Liver (tissue), 9 donors: ENCODE measurements around the gene DMAC2L. TPM values are rescaled to one million over a fixed set of nuclear protein-coding genes. Genes with fewer than 3 reads are reported as not detected.

Source experiments
- DNase-seq: peaks from one replicate; pipeline ENCODE4 v3.0.0-alpha.2; 2017; ENCODE audit warnings: low spot score
- H3K27ac ChIP-seq, 2 donors: one replicate each; pipeline ENCODE4 v1.7.0; 2013; ENCODE audit warnings: inconsistent platforms in 2 of 2, low read length in 2 of 2, control low read depth in 1 of 2, low read depth in 1 of 2, mild to moderate bottlenecking in 1 of 2
- H3K27me3 ChIP-seq, 4 donors: one replicate each; pipeline versions ENCODE4 v1.6.1 to v1.7.0; 2013; ENCODE audit warnings: low read length in 3 of 4, inconsistent platforms in 1 of 4, mild to moderate bottlenecking in 1 of 4, moderate library complexity in 1 of 4; ENCODE audit not compliant: control insufficient read depth in 4 of 4, insufficient read depth in 4 of 4
- H3K36me3 ChIP-seq, 4 donors: one replicate each; pipeline versions ENCODE4 v1.6.1 to v1.7.0; 2013; ENCODE audit warnings: low read length in 3 of 4, mild to moderate bottlenecking in 3 of 4, low read depth in 1 of 4, moderate library complexity in 1 of 4; ENCODE audit not compliant: control insufficient read depth in 4 of 4, insufficient read depth in 3 of 4
- H3K4me1 ChIP-seq, 4 donors: one replicate each; pipeline versions ENCODE4 v1.6.1 to v1.7.0; 2013; ENCODE audit warnings: low read length in 3 of 4, mild to moderate bottlenecking in 3 of 4, moderate library complexity in 1 of 4; ENCODE audit not compliant: control insufficient read depth in 4 of 4, insufficient read depth in 4 of 4
- H3K4me3 ChIP-seq, 3 donors: one replicate each; pipeline versions ENCODE4 v1.6.1 to v1.7.0; 2013; ENCODE audit warnings: low read length in 3 of 3, control low read depth in 1 of 3, low read depth in 1 of 3, mild to moderate bottlenecking in 1 of 3
- H3K9ac ChIP-seq, 2 donors: one replicate each; pipeline ENCODE4 v1.7.0; 2013; ENCODE audit warnings: low read length in 2 of 2, mild to moderate bottlenecking in 2 of 2, moderate library complexity in 2 of 2, control low read depth in 1 of 2, low read depth in 1 of 2
- H3K9me3 ChIP-seq, 4 donors: one replicate each; pipeline versions ENCODE4 v1.6.1 to v1.7.0; 2013; ENCODE audit warnings: low read length in 3 of 4; ENCODE audit not compliant: control insufficient read depth in 4 of 4
- ATF3 ChIP-seq: IDR thresholded peaks from 2 replicates; pipeline ENCODE4 v1.6.1; 2016; ENCODE audit warnings: antibody characterized with exemption
- CTCF ChIP-seq: fragments of 150-350 bp; IDR thresholded peaks from 2 replicates; pipeline ENCODE4 v1.5.1; 2017; ENCODE audit warnings: improper control_type of control experiment, low read depth, low read length; ENCODE audit not compliant: missing input control
- EGR1 ChIP-seq, 2 donors: IDR thresholded peaks; 2 replicates each; pipeline ENCODE4 v1.6.1; 2016 to 2018; ENCODE audit warnings: antibody characterized with exemption in 2 of 2, low read depth in 2 of 2
- FOXA1 ChIP-seq: IDR thresholded peaks from 2 replicates; pipeline ENCODE4 v1.6.1; 2016; ENCODE audit warnings: antibody characterized with exemption
- GABPA ChIP-seq, 2 donors: IDR thresholded peaks in 1 of 2; conservative IDR thresholded peaks in 1 of 2; 2 replicates each; pipeline ENCODE4 v1.6.1; 2016; ENCODE audit warnings: antibody characterized with exemption in 2 of 2, mild to moderate bottlenecking in 1 of 2, moderate library complexity in 1 of 2
- HNF4G ChIP-seq: IDR thresholded peaks from 2 replicates; pipeline ENCODE4 v1.6.1; 2016; ENCODE audit warnings: antibody characterized with exemption
- JUND ChIP-seq, 2 donors: IDR thresholded peaks; 2 replicates each; pipeline ENCODE4 v1.6.1; 2016; ENCODE audit warnings: antibody characterized with exemption in 2 of 2
- MAX ChIP-seq: IDR thresholded peaks from 2 replicates; pipeline ENCODE4 v1.6.1; 2016; ENCODE audit warnings: antibody characterized with exemption
- NR2F2 ChIP-seq: IDR thresholded peaks from 2 replicates; pipeline ENCODE4 v1.6.1; 2016; ENCODE audit warnings: antibody characterized with exemption
- RAD21 ChIP-seq, 2 donors: IDR thresholded peaks; 2 replicates each; pipeline ENCODE4 v1.6.1; 2016; ENCODE audit warnings: antibody characterized with exemption in 2 of 2, mild to moderate bottlenecking in 2 of 2
- REST ChIP-seq: IDR thresholded peaks from 2 replicates; pipeline ENCODE4 v1.6.1; 2016; ENCODE audit warnings: antibody characterized with exemption, mild to moderate bottlenecking
- RXRA ChIP-seq, 2 donors: IDR thresholded peaks; 2 replicates each; pipeline ENCODE4 v1.6.1; 2017 to 2018; ENCODE audit warnings: antibody characterized with exemption in 2 of 2, mild to moderate bottlenecking in 1 of 2
- SP1 ChIP-seq: IDR thresholded peaks from 2 replicates; pipeline ENCODE4 v1.6.1; 2018; ENCODE audit warnings: antibody characterized with exemption, mild to moderate bottlenecking
- TAF1 ChIP-seq: conservative IDR thresholded peaks from 2 replicates; pipeline ENCODE4 v1.6.1; 2016; ENCODE audit warnings: antibody characterized with exemption, mild to moderate bottlenecking
- YY1 ChIP-seq: IDR thresholded peaks from 2 replicates; pipeline ENCODE4 v1.6.1; 2016; ENCODE audit warnings: antibody characterized with exemption, mild to moderate bottlenecking
- ZBTB33 ChIP-seq: IDR thresholded peaks from 2 replicates; pipeline ENCODE4 v1.6.1; 2016; ENCODE audit warnings: antibody characterized with exemption
- WGBS: extraction: QIAGEN DNeasy Blood & Tissue Kit; methylation state at CpG from one replicate; pipeline ENCODE4 v1.1.7; 2013; 5-methylcytosine and 5-hydroxymethylcytosine counted together
- polyA plus RNA-seq, 2 donors: library from polyadenylated mRNA; stranded (reverse) in 1 of 2; unstranded in 1 of 2; fragments of 200-250 nt in 1 of 2; fragments of >200 nt in 1 of 2; fragmentation: Nextera tagmentation in 1 of 2; extraction: Ambion mirVana in 1 of 2; gene quantifications; one replicate each; pipeline versions ENCODE4 v1.2.1 to v1.2.3, GENCODE V29; 2013 to 2015
- total RNA-seq, 2 donors: library from RNA; depleted of rRNA; stranded (reverse); fragments of >200 nt; gene quantifications; one replicate each; pipeline ENCODE4 v1.2.3, GENCODE V29; 2014
- donor health status: healthy.
- donor health status: healthy.
- donor health status: healthy.
- donor health status: healthy.
- donor health status: healthy.

Gene DMAC2L
- total and polyA plus RNA-seq, 4 donors = 5.2 to 17.2 (median 6.5) TPM

GRCh38 chr14:50319293-50319692 lies 7.2 kb downstream of the DMAC2L start:
- H3K27me3 ChIP-seq = no peaks in the 10 kb centered on the region
- H3K4me3 ChIP-seq = no peak overlapping the region
- DNase-seq = no peak
- H3K4me1 ChIP-seq = peaks cover 0 to 13% (median 0%) of the 10 kb centered on the region in 4 donors
- TF ChIP-seq HNF4G (no peak), RAD21 (IDR thresholded peaks at IDR 0.05) (no peak), SP1 (no peak), MAX (no peak)
- 93% methylated on average over 1 of the region's 1 CpG for WGBS
- H3K9ac ChIP-seq = no peak overlapping the region
- H3K9me3 ChIP-seq = no peaks in the 10 kb centered on the region
- no peak overlapping the region for H3K27ac ChIP-seq
- peaks cover 0 to 3% (median 0%) of the 10 kb centered on the region in 4 donors for H3K36me3 ChIP-seq

GRCh38 chr14:50319721-50320120 lies 7.6 kb downstream of the DMAC2L start:
- no peak overlapping the region for H3K27ac ChIP-seq
- 90% methylated on average over 2 of the region's 2 CpGs for WGBS
- H3K36me3 ChIP-seq = peaks cover 0 to 6% (median 4%) of the 10 kb centered on the region in 4 donors
- no peak for DNase-seq
- TF ChIP-seq RXRA (IDR thresholded peaks at IDR 0.05) = no peak
- TF ChIP-seq CTCF = no peak
- no peak for TF ChIP-seq TAF1
- TF ChIP-seq ATF3 = no peak
- TF ChIP-seq EGR1 (IDR thresholded peaks at IDR 0.05; ENCODE audit: low read depth in 2 of 2) = no peak
- H3K4me1 ChIP-seq = peaks cover 0 to 13% (median 0%) of the 10 kb centered on the region in 4 donors
- H3K9me3 ChIP-seq = no peaks in the 10 kb centered on the region
- H3K4me3 ChIP-seq = no peak overlapping the region
- no peaks in the 10 kb centered on the region for H3K27me3 ChIP-seq
- no peak overlapping the region for H3K9ac ChIP-seq

GRCh38 chr14:50320283-50320682 lies 8.2 kb downstream of the DMAC2L start:
- DNase-seq = no peak
- WGBS = 77% methylated on average over 8 of the region's 8 CpGs
- TF ChIP-seq REST = no peak
- no peak for TF ChIP-seq FOXA1
- TF ChIP-seq MAX = no peak
- no peak for TF ChIP-seq TAF1
- no peak for TF ChIP-seq GABPA (IDR thresholded peaks at IDR 0.05 in 1 of 2, conservative IDR thresholded peaks at IDR 0.05 in 1 of 2)
- TF ChIP-seq JUND (IDR thresholded peaks at IDR 0.05) = no peak
- no peak for TF ChIP-seq RXRA (IDR thresholded peaks at IDR 0.05)
- no peak for TF ChIP-seq SP1
- no peak for TF ChIP-seq YY1
- TF ChIP-seq CTCF = no peak
- no peak for TF ChIP-seq HNF4G
- no peak for TF ChIP-seq RAD21 (IDR thresholded peaks at IDR 0.05)
- TF ChIP-seq EGR1 (IDR thresholded peaks at IDR 0.05; ENCODE audit: low read depth in 2 of 2) = no peak
- TF ChIP-seq ZBTB33 = no peak
- no peak for TF ChIP-seq ATF3
- no peak for TF ChIP-seq NR2F2

More at GRCh38 chr14:50320283-50320682, 8.2 kb downstream of the DMAC2L start:
- Histone ChIP-seq H3K9me3 (no peaks in the 10 kb centered on the region), H3K9ac (no peak overlapping the region), H3K27ac (no peak overlapping the region), H3K36me3 (peaks cover 0 to 6% (median 4%) of the 10 kb centered on the region in 4 donors), H3K27me3 (no peaks in the 10 kb centered on the region), H3K4me3 (no peak overlapping the region), H3K4me1 (peaks cover 0 to 13% (median 0%) of the 10 kb centered on the region in 4 donors)
